H1 (cell line): Measurements from ENCODE around the gene HDAC8. TPM values are rescaled to one million over a fixed set of nuclear protein-coding genes. Genes with fewer than 3 reads are reported as not detected.
A peak's percentile ranks its signal among the peaks of the same experiment; 100 is the strongest.

Experiments used
- CTCF ChIA-PET: fragments of 300-600 bp; sonication (Branson Sonifier 250); formaldehyde crosslinking; loops from one replicate; lab custom pipeline; 2021; ENCODE audit not compliant: partially characterized antibody; lab: Charles Lee
- POLR2A ChIA-PET: fragments of 300-600 bp; sonication (Branson Sonifier 250); formaldehyde crosslinking; loops from one replicate; lab custom pipeline; 2021; ENCODE audit warnings: inconsistent platforms; ENCODE audit not compliant: partially characterized antibody; lab: Charles Lee
- DNase-seq, 2 experiments: peaks; one replicate each; pipeline versions ENCODE4 v3.0.0 to v3.0.0-alpha.2; 2010 to 2022; ENCODE audit warnings: low spot score in 2 of 2, low read depth in 1 of 2, mixed read lengths in 1 of 2
- FAIRE-seq: peaks from 2 replicates; lab custom pipeline; 2011; peaks lifted over from hg19 to GRCh38; lab: Jason Lieb, UNC
- H2AFZ ChIP-seq: 2 replicates; pipeline ENCODE4 v1.8.1; 2012; ENCODE audit warnings: low read length, inconsistent platforms
- H2AK5ac ChIP-seq: 2 replicates; pipeline ENCODE4 v1.6.1; 2013; ENCODE audit warnings: low read depth, low read length
- H2BK120ac ChIP-seq: replicated peaks from 2 replicates; pipeline ENCODE3; 2013; ENCODE audit warnings: low read depth, low read length, inconsistent platforms
- H2BK12ac ChIP-seq: 2 replicates; pipeline ENCODE4 v1.6.1; 2013; ENCODE audit warnings: low read depth, low read length
- H2BK15ac ChIP-seq: 2 replicates; pipeline ENCODE4 v1.6.1; 2013; ENCODE audit warnings: low read length
- H2BK20ac ChIP-seq: 2 replicates; pipeline ENCODE4 v1.6.1; 2013; ENCODE audit warnings: low read length
- H2BK5ac ChIP-seq: 2 replicates; pipeline ENCODE4 v1.6.1; 2013; ENCODE audit warnings: low read depth, low read length
- H3K14ac ChIP-seq: 2 replicates; pipeline ENCODE4 v1.6.1; 2013; ENCODE audit warnings: inconsistent platforms; ENCODE audit not compliant: insufficient read length
- H3K18ac ChIP-seq: 2 replicates; pipeline ENCODE4 v1.6.1; 2013; ENCODE audit warnings: low read length; ENCODE audit errors: extremely low read depth
- H3K23ac ChIP-seq: 2 replicates; pipeline ENCODE4 v1.6.1; 2013; ENCODE audit warnings: inconsistent platforms; ENCODE audit not compliant: insufficient read length
- H3K23me2 ChIP-seq: 2 replicates; pipeline ENCODE4 v1.6.1; 2013; ENCODE audit warnings: low read depth, low read length
- H3K27ac ChIP-seq: 2 replicates; pipeline ENCODE4 v1.6.1; 2011; ENCODE audit warnings: low read depth, low read length, inconsistent platforms
- H3K27me3 ChIP-seq, 4 experiments: replicated peaks in 1 of 4; 1 replicate in 1 of 4; 2 replicates in 3 of 4; pipeline versions ENCODE4 v1.6.1 to v1.8.1; 2011 to 2013; ENCODE audit warnings: low read length in 3 of 4, mild to moderate bottlenecking in 3 of 4, inconsistent platforms in 2 of 4, mixed read lengths in 2 of 4, moderate library complexity in 1 of 4; ENCODE audit not compliant: control insufficient read depth in 3 of 4, insufficient read depth in 3 of 4; ENCODE audit errors: extremely low read depth in 1 of 4
- H3K36me3 ChIP-seq, 4 experiments: 2 replicates each; pipeline versions ENCODE4 v1.6.1 to v1.8.1; 2011 to 2013; ENCODE audit warnings: mild to moderate bottlenecking in 4 of 4, low read length in 3 of 4, moderate library complexity in 2 of 4, control low read depth in 1 of 4, inconsistent platforms in 1 of 4; ENCODE audit not compliant: insufficient read depth in 4 of 4, control insufficient read depth in 2 of 4
- H3K4ac ChIP-seq: replicated peaks from 2 replicates; pipeline ENCODE3; 2013; ENCODE audit warnings: low read length, low read depth, mixed read lengths, inconsistent platforms; ENCODE audit not compliant: insufficient read length
- H3K4me1 ChIP-seq, 4 experiments: replicated peaks in 1 of 4; 1 replicate in 1 of 4; 2 replicates in 3 of 4; pipeline versions ENCODE4 v1.6.1 to v1.8.1; 2011 to 2013; ENCODE audit warnings: low read length in 3 of 4, inconsistent platforms in 2 of 4, mixed read lengths in 1 of 4; ENCODE audit not compliant: insufficient read depth in 4 of 4, control insufficient read depth in 3 of 4
- H3K4me2 ChIP-seq, 2 experiments: 2 replicates each; pipeline versions ENCODE4 v1.6.1 to v1.8.1; 2011 to 2013; ENCODE audit warnings: low read depth in 2 of 2, low read length in 2 of 2, control low read depth in 1 of 2, inconsistent platforms in 1 of 2, mild to moderate bottlenecking in 1 of 2; ENCODE audit not compliant: insufficient read depth in 1 of 2
- H3K4me3 ChIP-seq, 4 experiments: fragments of 200-600, 300-600 bp in 1 of 4; sonication (generic), shearing (Covaris generic), sonication (Bioruptor Twin) in 1 of 4; 2 replicates each; pipeline versions ENCODE4 v1.5.1 to v1.8.1; 2011 to 2016; ENCODE audit warnings: low read length in 4 of 4, low read depth in 3 of 4, control low read depth in 2 of 4, inconsistent platforms in 2 of 4, mild to moderate bottlenecking in 2 of 4, mixed read lengths in 1 of 4, moderate library complexity in 1 of 4; ENCODE audit not compliant: insufficient read depth in 2 of 4; ENCODE audit errors: extremely low read depth in 1 of 4
- H3K56ac ChIP-seq: replicated peaks from 2 replicates; pipeline ENCODE3; 2013; ENCODE audit warnings: low read depth, mild to moderate bottlenecking, mixed read lengths, low read length, inconsistent platforms; ENCODE audit not compliant: insufficient read length
- H3K79me1 ChIP-seq: 2 replicates; pipeline ENCODE4 v1.6.1; 2013; ENCODE audit warnings: low read depth, low read length, control low read depth
- H3K79me2 ChIP-seq, 2 experiments: 2 replicates each; pipeline versions ENCODE4 v1.6.1 to v1.8.1; 2012 to 2013; ENCODE audit warnings: low read length in 2 of 2, mild to moderate bottlenecking in 2 of 2, inconsistent platforms in 1 of 2; ENCODE audit not compliant: insufficient read depth in 2 of 2, control insufficient read depth in 1 of 2
- H3K9ac ChIP-seq, 4 experiments: replicated peaks in 1 of 4; 1 replicate in 1 of 4; 2 replicates in 3 of 4; pipeline versions ENCODE4 v1.6.1 to v1.8.1; 2011 to 2013; ENCODE audit warnings: low read depth in 3 of 4, low read length in 3 of 4, control low read depth in 2 of 4, mild to moderate bottlenecking in 2 of 4, moderate library complexity in 2 of 4, inconsistent platforms in 1 of 4; ENCODE audit errors: extremely low read depth in 1 of 4
- H3K9me3 ChIP-seq, 2 experiments: 2 replicates each; pipeline versions ENCODE4 v1.6.1 to v1.8.1; 2012 to 2013; ENCODE audit warnings: mild to moderate bottlenecking in 2 of 2, moderate library complexity in 2 of 2, control low read depth in 1 of 2, inconsistent platforms in 1 of 2, low read depth in 1 of 2, low read length in 1 of 2, mixed read lengths in 1 of 2; ENCODE audit not compliant: insufficient read depth in 2 of 2
- H4K20me1 ChIP-seq, 2 experiments: replicated peaks in 1 of 2; 2 replicates each; pipeline versions ENCODE3 to v1.8.1; 2011 to 2013; ENCODE audit warnings: inconsistent platforms in 2 of 2, low read length in 2 of 2, mild to moderate bottlenecking in 1 of 2; ENCODE audit not compliant: insufficient read depth in 2 of 2, control insufficient read depth in 1 of 2
- H4K5ac ChIP-seq: 2 replicates; pipeline ENCODE4 v1.6.1; 2013; ENCODE audit warnings: low read length, low read depth, mixed read lengths, inconsistent platforms; ENCODE audit not compliant: insufficient read length
- H4K8ac ChIP-seq: 2 replicates; pipeline ENCODE4 v1.8.0; 2013; ENCODE audit warnings: mild to moderate bottlenecking, moderate library complexity, low read length, inconsistent platforms; ENCODE audit not compliant: insufficient read depth; ENCODE audit errors: extremely low read depth
- H4K91ac ChIP-seq: replicated peaks from 2 replicates; pipeline ENCODE3; 2013; ENCODE audit warnings: low read length, mixed read lengths, inconsistent platforms; ENCODE audit not compliant: insufficient read length
- KDM1A ChIP-seq: fragments of 200-600, 300-600 bp; sonication (generic); IDR thresholded peaks from 2 replicates; pipeline ENCODE4 v1.7.1; 2016; ENCODE audit warnings: mild to moderate bottlenecking, low read length, borderline replicate concordance
- RNF2 ChIP-seq: fragments of 200-900, 300-1000 bp; sonication (generic); IDR thresholded peaks from 2 replicates; pipeline ENCODE4 v1.7.1; 2016; ENCODE audit warnings: borderline replicate concordance, low read depth, mild to moderate bottlenecking, antibody characterized with exemption, low read length; ENCODE audit not compliant: poor library complexity, severe bottlenecking; ENCODE audit errors: missing control alignments
- WGBS, 2 experiments: shearing (Covaris generic) in 1 of 2; methylation state at CpG; one replicate each; pipeline versions ENCODE4 v1.1.6 to v1.1.7; 2013 to 2015; ENCODE audit warnings: low lambda C conversion rate in 2 of 2, mixed read lengths in 2 of 2, inconsistent platforms in 1 of 2, low coverage in 1 of 2, missing lambda C conversion rate in 1 of 2; ENCODE audit not compliant: insufficient replicate concordance in 2 of 2, insufficient coverage in 1 of 2, insufficient read length in 1 of 2; ENCODE audit errors: extremely low coverage in 1 of 2, missing lambda C conversion rate in 1 of 2; 5-methylcytosine and 5-hydroxymethylcytosine counted together
- polyA plus RNA-seq, 7 experiments: library from polyadenylated mRNA; depleted of rRNA in 3 of 7; stranded (reverse) in 5 of 7; unstranded in 2 of 7; fragments of >200 nt in 5 of 7; fragments of 200-250 nt in 2 of 7; gene quantifications; 1 replicate in 5 of 7; 2 replicates in 1 of 7; 4 replicates in 1 of 7; pipeline versions ENCODE4 v1.2.1 to v1.2.3, GENCODE V29; 2011 to 2013; ENCODE audit warnings: missing spikeins in 2 of 7, mixed read lengths in 2 of 7
- total RNA-seq: library from RNA; stranded (reverse); fragmentation: NEBNext Ultra II Directional; extraction: Animal tissue kit (Norgen Biotek cat#: 25700); gene quantifications from 2 replicates; pipeline ENCODE4 v1.2.1, GENCODE V29; 2021

The HDAC8 gene
- total and polyA plus RNA-seq, 2 of the 8 experiments (the other 6 are each of a cell fraction or from before 2014, with no cell fraction given), result 9.7 to 20.3 TPM

GRCh38 chrX:72392816-72393800 lies 179.5 kb downstream of the HDAC8 start:
- no peak overlapping the region for H2BK5ac ChIP-seq
- no peaks in the 10 kb centered on the region for H3K36me3 ChIP-seq
- no peaks in the 10 kb centered on the region for H3K79me1 ChIP-seq
- H3K27ac ChIP-seq, result no peak overlapping the region
- TF ChIP-seq KDM1A (no peak), RNF2 (no peak)
- no peak overlapping the region for H4K91ac ChIP-seq
- no peak overlapping the region for H3K9ac ChIP-seq
- no peaks in the 10 kb centered on the region for H3K27me3 ChIP-seq
- H2AFZ ChIP-seq, result no peak overlapping the region
- no peak overlapping the region for H3K23ac ChIP-seq
- no peaks in the 10 kb centered on the region for H3K23me2 ChIP-seq
- H4K8ac ChIP-seq, result no peak overlapping the region
- H3K4me2 ChIP-seq, result no peak overlapping the region
- no peak overlapping the region for H3K18ac ChIP-seq
- WGBS, 2 experiments, result 81% methylated on average over 10 of the region's 11 CpGs; no CpG with 5 or more reads in 1 of the 2 experiments
- no peaks in the 10 kb centered on the region for H3K79me2 ChIP-seq
- no peaks in the 10 kb centered on the region for H3K9me3 ChIP-seq
- H3K4ac ChIP-seq, result no peak overlapping the region
- H2BK120ac ChIP-seq, result no peak overlapping the region
- H3K14ac ChIP-seq, result no peak overlapping the region
- no peak overlapping the region for H3K4me3 ChIP-seq
- no peak overlapping the region for H2BK20ac ChIP-seq
- ChIA-PET POLR2A (no interaction called here), CTCF (interaction anchor here (0.6 kb wide), 1 partner anchor 14 kb away, joined by 4 read pairs; no protein-coding TSS in a partner anchor)
- H3K4me1 ChIP-seq, result peaks cover 0 to 4% (median 1%) of the 10 kb centered on the region in 4 experiments; a peak in 3 of 7 replicates
- no peak overlapping the region for H4K5ac ChIP-seq
- H2AK5ac ChIP-seq, result no peak overlapping the region
- peak; percentile 28 for FAIRE-seq
- no peaks in the 10 kb centered on the region for H4K20me1 ChIP-seq
- DNase-seq, result no peak
- H2BK15ac ChIP-seq, result no peak overlapping the region
- H2BK12ac ChIP-seq, result no peak overlapping the region
- no peak overlapping the region for H3K56ac ChIP-seq
